HCT116 (cell line): Measurements from ENCODE around the gene TMEM269.

Source experiments
- ELF1 ChIP-seq: IDR thresholded peaks from 2 replicates; pipeline ENCODE4 v1.6.1; 2012; ENCODE audit warnings: low read depth, borderline replicate concordance
- TF ChIP-seq, protein P1 (sequence below), 3 experiments: fragments of 200-600 bp in 1 of 3; sonication (generic) in 1 of 3; IDR thresholded peaks in 2 of 3; conservative IDR thresholded peaks in 1 of 3; 2 replicates each; pipeline ENCODE4 v1.5.1; 2012 to 2017; ENCODE audit warnings: low read depth in 2 of 3, low read length in 2 of 3, antibody characterized with exemption in 1 of 3, borderline replicate concordance in 1 of 3, control low read depth in 1 of 3, mild to moderate bottlenecking in 1 of 3, mixed read lengths in 1 of 3, mixed run types in 1 of 3, moderate library complexity in 1 of 3; ENCODE audit not compliant: insufficient read depth in 1 of 3

DNA sequence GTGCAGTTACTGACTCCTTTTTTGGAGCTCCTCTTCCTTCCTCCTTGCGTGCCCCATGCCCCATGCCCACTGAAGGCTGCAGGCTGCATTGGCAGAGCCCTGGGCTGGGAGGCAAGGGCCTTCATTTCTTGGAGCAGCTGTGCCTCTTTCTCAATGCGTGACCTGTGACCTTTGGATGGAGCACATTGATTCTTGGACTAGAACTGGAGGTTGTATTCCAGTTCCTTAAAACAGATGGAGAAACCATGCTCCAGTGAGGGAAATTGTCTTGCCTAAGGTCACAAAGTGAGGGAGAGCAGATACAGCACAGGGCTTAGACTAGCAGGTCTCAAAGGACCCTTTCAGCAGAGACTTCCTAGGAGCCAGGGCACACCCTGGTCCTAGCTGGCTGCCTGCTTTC, 9.0 kb downstream of the TMEM269 start:
- TF ChIP-seq ELF1, result no peak
- TF ChIP-seq, protein P1, sequence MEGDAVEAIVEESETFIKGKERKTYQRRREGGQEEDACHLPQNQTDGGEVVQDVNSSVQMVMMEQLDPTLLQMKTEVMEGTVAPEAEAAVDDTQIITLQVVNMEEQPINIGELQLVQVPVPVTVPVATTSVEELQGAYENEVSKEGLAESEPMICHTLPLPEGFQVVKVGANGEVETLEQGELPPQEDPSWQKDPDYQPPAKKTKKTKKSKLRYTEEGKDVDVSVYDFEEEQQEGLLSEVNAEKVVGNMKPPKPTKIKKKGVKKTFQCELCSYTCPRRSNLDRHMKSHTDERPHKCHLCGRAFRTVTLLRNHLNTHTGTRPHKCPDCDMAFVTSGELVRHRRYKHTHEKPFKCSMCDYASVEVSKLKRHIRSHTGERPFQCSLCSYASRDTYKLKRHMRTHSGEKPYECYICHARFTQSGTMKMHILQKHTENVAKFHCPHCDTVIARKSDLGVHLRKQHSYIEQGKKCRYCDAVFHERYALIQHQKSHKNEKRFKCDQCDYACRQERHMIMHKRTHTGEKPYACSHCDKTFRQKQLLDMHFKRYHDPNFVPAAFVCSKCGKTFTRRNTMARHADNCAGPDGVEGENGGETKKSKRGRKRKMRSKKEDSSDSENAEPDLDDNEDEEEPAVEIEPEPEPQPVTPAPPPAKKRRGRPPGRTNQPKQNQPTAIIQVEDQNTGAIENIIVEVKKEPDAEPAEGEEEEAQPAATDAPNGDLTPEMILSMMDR (IDR thresholded peaks at IDR 0.05 in 2 of 3, conservative IDR thresholded peaks at IDR 0.05 in 1 of 3; ENCODE audit: borderline replicate concordance in 1 of 3, insufficient read depth in 1 of 3, low read depth in 2 of 3, low read length in 2 of 3), result no peak
